ENCODE measurements around the gene TSPAN6. TPM values are rescaled to one million over a fixed set of nuclear protein-coding genes. Genes with fewer than 3 reads are reported as not detected.

The TSPAN6 gene
- polyA plus RNA-seq, 3 donors: not detected

- Mint-ChIP-seq H3K27me3 (ENCODE audit: low read depth in 3 of 3) (peaks cover 0 to 16% (median 2%) of the 10 kb centered on the region in 3 donors), H3K9me3 (peaks cover 0 to 3% (median 0%) of the 10 kb centered on the region in 7 donors), H3K4me3 (no peak overlapping the region), H3K27ac (no peak overlapping the region), H3K4me1 (peaks cover 3% of the 10 kb centered on the region), H3K36me3 (no peaks in the 10 kb centered on the region)
- H2AFZ ChIP-seq (ENCODE audit: insufficient read depth, low read depth, low read length, poor library complexity, severe bottlenecking): no peak overlapping the region
- H4K20me1 ChIP-seq (ENCODE audit: insufficient read depth, low read length): no peaks in the 10 kb centered on the region
- intact Hi-C loops (cut with micrococcal nuclease): loop anchor here in 1 of 2 donors (5.0 kb wide), 1 partner anchor 82 kb away; no protein-coding TSS in a partner anchor
- no CpG with 5 or more reads among the region's 5 CpGs for WGBS (ENCODE audit: insufficient coverage)
- TF ChIP-seq, protein P1, sequence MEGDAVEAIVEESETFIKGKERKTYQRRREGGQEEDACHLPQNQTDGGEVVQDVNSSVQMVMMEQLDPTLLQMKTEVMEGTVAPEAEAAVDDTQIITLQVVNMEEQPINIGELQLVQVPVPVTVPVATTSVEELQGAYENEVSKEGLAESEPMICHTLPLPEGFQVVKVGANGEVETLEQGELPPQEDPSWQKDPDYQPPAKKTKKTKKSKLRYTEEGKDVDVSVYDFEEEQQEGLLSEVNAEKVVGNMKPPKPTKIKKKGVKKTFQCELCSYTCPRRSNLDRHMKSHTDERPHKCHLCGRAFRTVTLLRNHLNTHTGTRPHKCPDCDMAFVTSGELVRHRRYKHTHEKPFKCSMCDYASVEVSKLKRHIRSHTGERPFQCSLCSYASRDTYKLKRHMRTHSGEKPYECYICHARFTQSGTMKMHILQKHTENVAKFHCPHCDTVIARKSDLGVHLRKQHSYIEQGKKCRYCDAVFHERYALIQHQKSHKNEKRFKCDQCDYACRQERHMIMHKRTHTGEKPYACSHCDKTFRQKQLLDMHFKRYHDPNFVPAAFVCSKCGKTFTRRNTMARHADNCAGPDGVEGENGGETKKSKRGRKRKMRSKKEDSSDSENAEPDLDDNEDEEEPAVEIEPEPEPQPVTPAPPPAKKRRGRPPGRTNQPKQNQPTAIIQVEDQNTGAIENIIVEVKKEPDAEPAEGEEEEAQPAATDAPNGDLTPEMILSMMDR (IDR thresholded peaks at IDR 0.05): peak; percentile 70
- DNase-seq: peak; percentile 42 to 44 (median 42)
- no peak overlapping the region for H3K9ac ChIP-seq (ENCODE audit: insufficient read depth, low read length, poor library complexity, severe bottlenecking)
- no peaks in the 10 kb centered on the region for H3K4me1 ChIP-seq (ENCODE audit: control insufficient read depth in 1 of 2, insufficient read depth in 2 of 2, low read length in 2 of 2)
- no peaks in the 10 kb centered on the region for H3K27me3 ChIP-seq (ENCODE audit: control insufficient read depth in 2 of 2, insufficient read depth in 2 of 2, low read length in 2 of 2)
- H3K9me3 ChIP-seq (replicated peaks in 1 of 2; ENCODE audit: control insufficient read depth in 1 of 2, insufficient read depth in 1 of 2, low read length in 2 of 2): no peaks in the 10 kb centered on the region
- no peaks in the 10 kb centered on the region for H3K79me2 ChIP-seq (ENCODE audit: insufficient read depth, low read length)
- no peak overlapping the region for H3K4me2 ChIP-seq (replicated peaks; ENCODE audit: extremely low read depth, low read length, poor library complexity, severe bottlenecking)
- H3K27ac ChIP-seq (ENCODE audit: low read depth in 1 of 2, low read length in 2 of 2): no peak overlapping the region
- no peaks in the 10 kb centered on the region for H3K36me3 ChIP-seq (replicated peaks in 1 of 2; ENCODE audit: control insufficient read depth in 1 of 2, insufficient read depth in 2 of 2, low read length in 2 of 2)
- H3K4me3 ChIP-seq (replicated peaks in 1 of 3; ENCODE audit: low read depth in 2 of 3, low read length in 3 of 3): no peak overlapping the region
These were observed 48.8 kb upstream of the TSPAN6 start for GRCh38 chrX:100685284-100685996.

- WGBS (ENCODE audit: insufficient coverage): no CpG with 5 or more reads among the region's 8 CpGs
- H3K27me3 Mint-ChIP-seq (ENCODE audit: low read depth in 3 of 3): peaks cover 0 to 20% (median 9%) of the 10 kb centered on the region in 3 donors
- no peak overlapping the region for H3K27ac Mint-ChIP-seq
- peaks cover 3% of the 10 kb centered on the region for H3K4me1 Mint-ChIP-seq
- Histone ChIP-seq H3K4me2 (replicated peaks; ENCODE audit: extremely low read depth, low read length, poor library complexity, severe bottlenecking) (no peak overlapping the region), H3K79me2 (ENCODE audit: insufficient read depth, low read length) (no peaks in the 10 kb centered on the region), H3K9ac (ENCODE audit: insufficient read depth, low read length, poor library complexity, severe bottlenecking) (no peak overlapping the region), H3K9me3 (replicated peaks in 1 of 2; ENCODE audit: control insufficient read depth in 1 of 2, insufficient read depth in 1 of 2, low read length in 2 of 2) (no peaks in the 10 kb centered on the region), H2AFZ (ENCODE audit: insufficient read depth, low read depth, low read length, poor library complexity, severe bottlenecking) (no peak overlapping the region), H3K36me3 (replicated peaks in 1 of 2; ENCODE audit: control insufficient read depth in 1 of 2, insufficient read depth in 2 of 2, low read length in 2 of 2) (no peaks in the 10 kb centered on the region), H3K4me1 (ENCODE audit: control insufficient read depth in 1 of 2, insufficient read depth in 2 of 2, low read length in 2 of 2) (no peaks in the 10 kb centered on the region), H4K20me1 (ENCODE audit: insufficient read depth, low read length) (no peaks in the 10 kb centered on the region), H3K27ac (ENCODE audit: low read depth in 1 of 2, low read length in 2 of 2) (no peak overlapping the region), H3K27me3 (ENCODE audit: control insufficient read depth in 2 of 2, insufficient read depth in 2 of 2, low read length in 2 of 2) (peaks cover 3% of the 10 kb centered on the region in 2 donors), H3K4me3 (replicated peaks in 1 of 3; ENCODE audit: low read depth in 2 of 3, low read length in 3 of 3) (no peak overlapping the region)
- no peaks in the 10 kb centered on the region for H3K9me3 Mint-ChIP-seq
- intact Hi-C loops (cut with micrococcal nuclease): no loop called here
- no peaks in the 10 kb centered on the region for H3K36me3 Mint-ChIP-seq
- DNase-seq: no peak
- H3K4me3 Mint-ChIP-seq: no peak overlapping the region
- TF ChIP-seq, protein P1 (IDR thresholded peaks at IDR 0.05): no peak
These were observed 46.3 kb upstream of the TSPAN6 start for GRCh38 chrX:100682939-100683338.
